NB4 (cell line): ENCODE results near the gene RANBP17.

Experiments used
- CTCF ChIP-seq: IDR thresholded peaks from one replicate; pipeline ENCODE4 v1.5.1; 2012; ENCODE audit warnings: low read depth, low read length
- MYC ChIP-seq: IDR thresholded peaks from 2 replicates; pipeline ENCODE4 v1.6.1; 2011; ENCODE audit warnings: low read depth, low read length

GRCh38 chr5:171322527-171322926, 460.7 kb downstream of the RANBP17 start:
- TF ChIP-seq CTCF: no peak
- TF ChIP-seq MYC: no peak
